ENCODE results near the gene MED19.

MED19 gene

GRCh38 chr11:57680552-57680874 lies 31.5 kb downstream of the MED19 start:
- Histone ChIP-seq H3K4me1 (ENCODE audit: low read length) (no peaks in the 10 kb centered on the region), H2AFZ (ENCODE audit: low read length) (no peak overlapping the region), H3K9ac (ENCODE audit: low read length) (no peak overlapping the region), H3K79me2 (ENCODE audit: low read length) (peaks cover 85% of the 10 kb centered on the region), H3K4me3 (ENCODE audit: low read length) (no peak overlapping the region), H3K27me3 (replicated peaks; ENCODE audit: insufficient read depth, low read length) (no peaks in the 10 kb centered on the region), H4K20me1 (ENCODE audit: insufficient read depth, low read length) (0 out of 2 replicates have a peak, but pooled peaks cover 4% of the 10 kb centered on the region), H3K4me2 (ENCODE audit: low read depth, low read length) (no peak overlapping the region), H3K9me3 (replicated peaks; ENCODE audit: insufficient read depth, low read length) (no peaks in the 10 kb centered on the region), H3F3A (ENCODE audit: insufficient read depth, low read length) (no peaks in the 10 kb centered on the region), H3K36me3 (replicated peaks; ENCODE audit: insufficient read depth, low read length) (0 out of 2 replicates have a peak, but pooled peaks cover 2% of the 10 kb centered on the region), H3K9me2 (replicated peaks; ENCODE audit: insufficient read depth, low read length) (no peaks in the 10 kb centered on the region), H3K27ac (ENCODE audit: low read length) (no peak overlapping the region)
- no peak for DNase-seq
- TF ChIP-seq EZH2phosphoT487 (IDR thresholded peaks at IDR 0.05; ENCODE audit: low read length) (no peak), CTCF (IDR thresholded peaks at IDR 0.05; ENCODE audit: low read length) (no peak), EZH2 (optimal IDR thresholded peaks at IDR 0.05; ENCODE audit: low read depth, low read length) (no peak)

GRCh38 chr11:57679396-57679795 lies 32.6 kb downstream of the MED19 start:
- H3K4me2 ChIP-seq (ENCODE audit: low read depth, low read length), result no peak overlapping the region
- 0 out of 2 replicates have a peak, but pooled peaks cover 2% of the 10 kb centered on the region for H3K36me3 ChIP-seq (replicated peaks; ENCODE audit: insufficient read depth, low read length)

GRCh38 chr11:57675176-57675941 lies 36.7 kb downstream of the MED19 start:
- H3K4me3 ChIP-seq (ENCODE audit: low read length), result no peak overlapping the region
- peaks cover 10% of the 10 kb centered on the region; the same call in 1 of the 2 replicates for H3K36me3 ChIP-seq (replicated peaks; ENCODE audit: insufficient read depth, low read length)
- H3K9me3 ChIP-seq (replicated peaks; ENCODE audit: insufficient read depth, low read length), result no peaks in the 10 kb centered on the region
- H3K9me2 ChIP-seq (replicated peaks; ENCODE audit: insufficient read depth, low read length), result no peaks in the 10 kb centered on the region
- no peaks in the 10 kb centered on the region for H3K4me1 ChIP-seq (ENCODE audit: low read length)
- no peaks in the 10 kb centered on the region for H3F3A ChIP-seq (ENCODE audit: insufficient read depth, low read length)
- no peak overlapping the region for H2AFZ ChIP-seq (ENCODE audit: low read length)
- no peak for TF ChIP-seq EZH2 (optimal IDR thresholded peaks at IDR 0.05; ENCODE audit: low read depth, low read length)
- no peak for TF ChIP-seq EZH2phosphoT487 (IDR thresholded peaks at IDR 0.05; ENCODE audit: low read length)
- no peak for TF ChIP-seq CTCF (IDR thresholded peaks at IDR 0.05; ENCODE audit: low read length)
- peaks cover 93% of the 10 kb centered on the region for H3K79me2 ChIP-seq (ENCODE audit: low read length)
- H3K27ac ChIP-seq (ENCODE audit: low read length), result no peak overlapping the region
- no peak for DNase-seq
- no peak overlapping the region for H3K9ac ChIP-seq (ENCODE audit: low read length)
- H3K27me3 ChIP-seq (replicated peaks; ENCODE audit: insufficient read depth, low read length), result no peaks in the 10 kb centered on the region
- no peak overlapping the region for H3K4me2 ChIP-seq (ENCODE audit: low read depth, low read length)
- H4K20me1 ChIP-seq (ENCODE audit: insufficient read depth, low read length), result 0 out of 2 replicates have a peak, but pooled peaks cover 8% of the 10 kb centered on the region

More at GRCh38 chr11:57679396-57679795, 32.6 kb downstream of the MED19 start:
- no peak overlapping the region for H3K9ac ChIP-seq (ENCODE audit: low read length)
- H3K4me3 ChIP-seq (ENCODE audit: low read length), result no peak overlapping the region
- no peak for TF ChIP-seq EZH2phosphoT487 (IDR thresholded peaks at IDR 0.05; ENCODE audit: low read length)
- TF ChIP-seq EZH2 (optimal IDR thresholded peaks at IDR 0.05; ENCODE audit: low read depth, low read length), result no peak
- no peak for TF ChIP-seq CTCF (IDR thresholded peaks at IDR 0.05; ENCODE audit: low read length)
- no peak overlapping the region for H3K27ac ChIP-seq (ENCODE audit: low read length)
- H3K27me3 ChIP-seq (replicated peaks; ENCODE audit: insufficient read depth, low read length), result no peaks in the 10 kb centered on the region
- H3F3A ChIP-seq (ENCODE audit: insufficient read depth, low read length), result no peaks in the 10 kb centered on the region
- H3K4me1 ChIP-seq (ENCODE audit: low read length), result no peaks in the 10 kb centered on the region
- peaks cover 87% of the 10 kb centered on the region for H3K79me2 ChIP-seq (ENCODE audit: low read length)
- DNase-seq, result no peak
- no peaks in the 10 kb centered on the region for H3K9me3 ChIP-seq (replicated peaks; ENCODE audit: insufficient read depth, low read length)
- no peak overlapping the region for H2AFZ ChIP-seq (ENCODE audit: low read length)
- H3K9me2 ChIP-seq (replicated peaks; ENCODE audit: insufficient read depth, low read length), result no peaks in the 10 kb centered on the region
- 0 out of 2 replicates have a peak, but pooled peaks cover 4% of the 10 kb centered on the region for H4K20me1 ChIP-seq (ENCODE audit: insufficient read depth, low read length)
